K562 (cell line): ENCODE results near the gene CDC45. TPM values are rescaled to one million over a fixed set of nuclear protein-coding genes. Genes with fewer than 3 reads are reported as not detected.
A peak's percentile ranks its signal among the peaks of the same experiment; 100 is the strongest.

Source experiments
- ARID1B ChIP-seq: fragments of 450-650 bp; IDR thresholded peaks from 2 replicates; pipeline ENCODE4 v1.6.1; 2016; ENCODE audit warnings: antibody characterized with exemption, mild to moderate bottlenecking, inconsistent platforms
- ARNT ChIP-seq, 2 experiments: fragments of 450-650 bp; IDR thresholded peaks; 2 replicates each; pipeline ENCODE4 v1.6.1; 2016; ENCODE audit warnings: mild to moderate bottlenecking in 1 of 2
- CBX8 ChIP-seq: fragments of 200-600 bp; sonication (generic); IDR thresholded peaks from 2 replicates; pipeline ENCODE4 v1.6.1; 2012; ENCODE audit warnings: borderline replicate concordance, mixed run types, low read depth, mild to moderate bottlenecking, moderate library complexity, mixed read lengths, low read length, control low read depth, inconsistent platforms; ENCODE audit not compliant: poor library complexity, severe bottlenecking; ENCODE audit errors: extremely low read depth
- CC2D1A ChIP-seq: fragments of 450-650 bp; IDR thresholded peaks from 2 replicates; pipeline ENCODE4 v1.6.1; 2017; ENCODE audit warnings: mild to moderate bottlenecking
- EZH2 ChIP-seq: IDR thresholded peaks from 2 replicates; pipeline ENCODE4 v1.6.1; 2012; ENCODE audit warnings: low read depth, mild to moderate bottlenecking, inconsistent platforms, low read length, borderline replicate concordance
- FOXJ3 ChIP-seq: sonication (generic); formaldehyde crosslinking; IDR thresholded peaks from 2 replicates; pipeline ENCODE4 v1.4.0; 2020; ENCODE audit warnings: mild to moderate bottlenecking, missing genetic modification reagents
- KDM2B ChIP-seq: fragments of 250-450 bp; sonication (Bioruptor Pico); IDR thresholded peaks from 2 replicates; pipeline ENCODE4 v1.8.0; 2021; ENCODE audit warnings: mild to moderate bottlenecking, moderate library complexity
- KDM4B ChIP-seq, 2 experiments: fragments of 450-650 bp in 1 of 2; sonication (generic) in 1 of 2; IDR thresholded peaks; 2 replicates each; pipeline ENCODE4 v1.6.1; 2016 to 2017; ENCODE audit warnings: borderline replicate concordance in 2 of 2, antibody characterized with exemption in 1 of 2, low read depth in 1 of 2, mild to moderate bottlenecking in 1 of 2
- KLF1 ChIP-seq: fragments of 450-650 bp; IDR thresholded peaks from 2 replicates; pipeline ENCODE4 v1.6.1; 2016; ENCODE audit warnings: missing genetic modification characterization, missing compliant biosample characterization
- KLF13 ChIP-seq: fragments of 450-650 bp; IDR thresholded peaks from 2 replicates; pipeline ENCODE4 v1.6.1; 2016; ENCODE audit warnings: missing genetic modification characterization, low read depth, mild to moderate bottlenecking, missing compliant biosample characterization, moderate library complexity, borderline replicate concordance
- MAFG ChIP-seq: fragments of 450-650 bp; conservative IDR thresholded peaks from 2 replicates; pipeline ENCODE4 v1.6.1; 2016; ENCODE audit warnings: missing genetic modification characterization, missing compliant biosample characterization
- MTF1 ChIP-seq: fragments of 250-450 bp; sonication (Bioruptor Pico); IDR thresholded peaks from 2 replicates; pipeline ENCODE4 v1.9.0; 2021; ENCODE audit warnings: moderate library complexity, mild to moderate bottlenecking, inconsistent platforms, borderline replicate concordance
- RB1 ChIP-seq: fragments of 450-650 bp; IDR thresholded peaks from 2 replicates; pipeline ENCODE4 v1.6.1; 2017; ENCODE audit warnings: low read depth, mild to moderate bottlenecking
- RFX7 ChIP-seq: fragments of 250-450 bp; sonication (Bioruptor Pico); IDR thresholded peaks from 2 replicates; pipeline ENCODE4 v1.5.1; 2021; ENCODE audit warnings: mild to moderate bottlenecking
- SMAD2 ChIP-seq: fragments of 150-350 bp; IDR thresholded peaks from 2 replicates; pipeline ENCODE4 v1.6.1; 2014; ENCODE audit warnings: low read depth, mild to moderate bottlenecking, low read length
- U2AF1 ChIP-seq: fragments of 200-400 bp; formaldehyde crosslinking; optimal IDR thresholded peaks from 2 replicates; pipeline ENCODE3; 2017; ENCODE audit warnings: mild to moderate bottlenecking, low read depth, low read length, moderate library complexity
- ZNF311 ChIP-seq: fragments of 250-450 bp; sonication (Bioruptor Pico); IDR thresholded peaks from 2 replicates; pipeline ENCODE4 v1.4.0; 2020; ENCODE audit warnings: mild to moderate bottlenecking, moderate library complexity
- ZNF696 ChIP-seq: fragments of 250-450 bp; sonication (Bioruptor Pico); conservative IDR thresholded peaks from 2 replicates; pipeline ENCODE4 v1.4.0; 2020; ENCODE audit warnings: mild to moderate bottlenecking, moderate library complexity
- polyA plus RNA-seq, 8 experiments: library from polyadenylated mRNA; depleted of rRNA in 4 of 8; stranded (reverse) in 5 of 8; unstranded in 3 of 8; fragments of >200 nt; fragmentation: Nextera tagmentation in 2 of 8; fragmentation: Illumina TruSeq in 1 of 8; extraction: Ambion mirVana in 2 of 8; extraction: Trizol in 1 of 8; gene quantifications; 2 replicates each; pipeline versions ENCODE4 v1.2.1 to v1.2.3, GENCODE V29; 2011 to 2014; ENCODE audit warnings: inconsistent platforms in 1 of 8, missing spikeins in 1 of 8
- total RNA-seq, 7 experiments: library from RNA; depleted of rRNA in 6 of 7; stranded (reverse); fragments of >200 nt in 6 of 7; fragmentation: Illumina TruSeq in 2 of 7; extraction: Trizol in 2 of 7; gene quantifications; 2 replicates each; pipeline versions ENCODE4 v1.2.1 to v1.2.3, GENCODE V29; 2011 to 2021; ENCODE audit warnings: low replicate concordance in 1 of 7
- TF ChIP-seq, protein P1 (sequence below): sonication (generic); formaldehyde crosslinking; IDR thresholded peaks from 2 replicates; pipeline ENCODE4 v1.4.0; 2020; ENCODE audit warnings: mild to moderate bottlenecking, missing genetic modification reagents
- TF ChIP-seq, protein P2 (sequence below): fragments of 250-450 bp; sonication (Bioruptor Pico); IDR thresholded peaks from 2 replicates; pipeline ENCODE4 v1.5.0; 2021
- TF ChIP-seq, protein P3 (sequence below): IDR thresholded peaks from 2 replicates; pipeline ENCODE4 v1.6.1; 2014; ENCODE audit warnings: antibody characterized with exemption
- TF ChIP-seq, protein P4 (sequence below): fragments of 200-400 bp; formaldehyde crosslinking; IDR thresholded peaks from 2 replicates; pipeline ENCODE4 v1.6.1; 2017; ENCODE audit warnings: mild to moderate bottlenecking, low read depth, low read length, moderate library complexity

CDC45 gene
- total and polyA plus RNA-seq, 9 of the 15 experiments (the other 6 are each of a cell fraction or from before 2014, with no cell fraction given), result 251 to 580 (median 410) TPM

DNA sequence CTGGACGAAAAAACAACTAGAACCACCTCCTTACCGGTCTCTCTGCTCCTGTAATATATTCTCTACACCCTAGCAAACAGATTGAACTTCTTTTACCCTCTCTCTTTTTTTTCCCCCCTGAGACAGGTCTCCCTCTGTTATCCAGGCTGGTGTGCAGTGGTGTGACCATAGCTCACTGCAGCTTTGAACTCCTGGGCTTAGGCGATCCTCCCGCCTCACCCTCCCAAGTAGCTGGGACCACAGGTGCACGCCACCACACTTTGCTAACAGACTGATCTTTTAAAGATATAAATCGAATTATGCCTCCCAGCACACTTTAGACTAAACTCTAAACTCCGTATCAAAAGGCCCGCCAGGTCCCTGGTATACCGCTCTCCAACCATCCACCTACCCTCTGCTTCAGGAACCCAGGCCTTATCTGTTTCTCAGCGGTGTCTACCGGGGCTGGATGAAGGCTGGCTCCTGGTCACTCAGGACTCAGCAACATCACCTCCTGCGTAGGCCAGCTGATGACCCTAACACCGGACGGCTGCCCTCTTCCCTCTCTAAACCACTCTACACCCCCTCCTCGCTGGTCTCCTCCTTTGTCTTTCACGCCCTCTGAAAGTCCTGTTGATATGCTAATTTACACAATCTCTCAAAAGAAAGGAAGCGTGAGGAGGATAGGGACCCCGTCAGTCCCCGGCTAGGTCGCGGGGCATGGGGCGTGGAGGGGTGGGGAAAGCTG, 33.0 kb upstream of the CDC45 start (continued):
- TF ChIP-seq KDM2B (CRISPR knock-in tag) (0 out of 2 replicates have a peak, but pooled peaks have one; percentile 44), RB1 (0 out of 2 replicates have a peak, but pooled peaks have one; percentile 7), CC2D1A (0 out of 2 replicates have a peak, but pooled peaks have one; percentile 41), RFX7 (no peak; the same call in 1 of the 2 replicates), KDM4B (IDR thresholded peaks at IDR 0.05; ENCODE audit: borderline replicate concordance in 2 of 2, low read depth in 1 of 2) (no peak; a peak in 1 of 4 replicates), KLF1 (tag) (no peak), MTF1 (CRISPR knock-in tag) (no peak), FOXJ3 (CRISPR knock-in tag) (no peak), EZH2 (no peak), MAFG (no peak), U2AF1 (no peak), KLF13 (tag) (no peak), ZNF696 (no peak), ZNF311 (CRISPR knock-in tag) (no peak), ARID1B (peak; percentile 27), ARNT (IDR thresholded peaks at IDR 0.05) (peak in 1 of 2 experiments; percentile 77; a peak in 1 of 4 replicates), CBX8 (no peak), SMAD2 (no peak)
- TF ChIP-seq, protein P1, sequence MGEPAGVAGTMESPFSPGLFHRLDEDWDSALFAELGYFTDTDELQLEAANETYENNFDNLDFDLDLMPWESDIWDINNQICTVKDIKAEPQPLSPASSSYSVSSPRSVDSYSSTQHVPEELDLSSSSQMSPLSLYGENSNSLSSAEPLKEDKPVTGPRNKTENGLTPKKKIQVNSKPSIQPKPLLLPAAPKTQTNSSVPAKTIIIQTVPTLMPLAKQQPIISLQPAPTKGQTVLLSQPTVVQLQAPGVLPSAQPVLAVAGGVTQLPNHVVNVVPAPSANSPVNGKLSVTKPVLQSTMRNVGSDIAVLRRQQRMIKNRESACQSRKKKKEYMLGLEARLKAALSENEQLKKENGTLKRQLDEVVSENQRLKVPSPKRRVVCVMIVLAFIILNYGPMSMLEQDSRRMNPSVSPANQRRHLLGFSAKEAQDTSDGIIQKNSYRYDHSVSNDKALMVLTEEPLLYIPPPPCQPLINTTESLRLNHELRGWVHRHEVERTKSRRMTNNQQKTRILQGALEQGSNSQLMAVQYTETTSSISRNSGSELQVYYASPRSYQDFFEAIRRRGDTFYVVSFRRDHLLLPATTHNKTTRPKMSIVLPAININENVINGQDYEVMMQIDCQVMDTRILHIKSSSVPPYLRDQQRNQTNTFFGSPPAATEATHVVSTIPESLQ (CRISPR knock-in tag), result no peak
- TF ChIP-seq, protein P2, sequence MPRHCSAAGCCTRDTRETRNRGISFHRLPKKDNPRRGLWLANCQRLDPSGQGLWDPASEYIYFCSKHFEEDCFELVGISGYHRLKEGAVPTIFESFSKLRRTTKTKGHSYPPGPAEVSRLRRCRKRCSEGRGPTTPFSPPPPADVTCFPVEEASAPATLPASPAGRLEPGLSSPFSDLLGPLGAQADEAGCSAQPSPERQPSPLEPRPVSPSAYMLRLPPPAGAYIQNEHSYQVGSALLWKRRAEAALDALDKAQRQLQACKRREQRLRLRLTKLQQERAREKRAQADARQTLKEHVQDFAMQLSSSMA (CRISPR knock-in tag), result no peak
- TF ChIP-seq, protein P3, sequence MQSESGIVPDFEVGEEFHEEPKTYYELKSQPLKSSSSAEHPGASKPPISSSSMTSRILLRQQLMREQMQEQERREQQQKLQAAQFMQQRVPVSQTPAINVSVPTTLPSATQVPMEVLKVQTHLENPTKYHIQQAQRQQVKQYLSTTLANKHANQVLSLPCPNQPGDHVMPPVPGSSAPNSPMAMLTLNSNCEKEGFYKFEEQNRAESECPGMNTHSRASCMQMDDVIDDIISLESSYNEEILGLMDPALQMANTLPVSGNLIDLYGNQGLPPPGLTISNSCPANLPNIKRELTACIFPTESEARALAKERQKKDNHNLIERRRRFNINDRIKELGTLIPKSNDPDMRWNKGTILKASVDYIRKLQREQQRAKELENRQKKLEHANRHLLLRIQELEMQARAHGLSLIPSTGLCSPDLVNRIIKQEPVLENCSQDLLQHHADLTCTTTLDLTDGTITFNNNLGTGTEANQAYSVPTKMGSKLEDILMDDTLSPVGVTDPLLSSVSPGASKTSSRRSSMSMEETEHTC, result no peak
- TF ChIP-seq, protein P4, sequence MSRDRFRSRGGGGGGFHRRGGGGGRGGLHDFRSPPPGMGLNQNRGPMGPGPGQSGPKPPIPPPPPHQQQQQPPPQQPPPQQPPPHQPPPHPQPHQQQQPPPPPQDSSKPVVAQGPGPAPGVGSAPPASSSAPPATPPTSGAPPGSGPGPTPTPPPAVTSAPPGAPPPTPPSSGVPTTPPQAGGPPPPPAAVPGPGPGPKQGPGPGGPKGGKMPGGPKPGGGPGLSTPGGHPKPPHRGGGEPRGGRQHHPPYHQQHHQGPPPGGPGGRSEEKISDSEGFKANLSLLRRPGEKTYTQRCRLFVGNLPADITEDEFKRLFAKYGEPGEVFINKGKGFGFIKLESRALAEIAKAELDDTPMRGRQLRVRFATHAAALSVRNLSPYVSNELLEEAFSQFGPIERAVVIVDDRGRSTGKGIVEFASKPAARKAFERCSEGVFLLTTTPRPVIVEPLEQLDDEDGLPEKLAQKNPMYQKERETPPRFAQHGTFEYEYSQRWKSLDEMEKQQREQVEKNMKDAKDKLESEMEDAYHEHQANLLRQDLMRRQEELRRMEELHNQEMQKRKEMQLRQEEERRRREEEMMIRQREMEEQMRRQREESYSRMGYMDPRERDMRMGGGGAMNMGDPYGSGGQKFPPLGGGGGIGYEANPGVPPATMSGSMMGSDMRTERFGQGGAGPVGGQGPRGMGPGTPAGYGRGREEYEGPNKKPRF, result no peak
